ENCODE measurements around the gene TWIST2. TPM values are rescaled to one million over a fixed set of nuclear protein-coding genes. Genes with fewer than 3 reads are reported as not detected.

Gene TWIST2
- total and polyA plus RNA-seq, 7 experiments from 2014 or later, result not detected

- H3K4me3 ChIP-seq (ENCODE audit: low read length), result no peak overlapping the region
- POLR2A ChIA-PET, result no interaction called here
- CTCF ChIA-PET, result no interaction called here
- no peak overlapping the region for H3K27ac ChIP-seq (ENCODE audit: low read depth, low read length)
- H3K36me3 ChIP-seq (ENCODE audit: control insufficient read depth in 2 of 3, insufficient read depth in 3 of 3, low read length in 3 of 3), result no peaks in the 10 kb centered on the region
- DNase-seq (peak in 1 of 9 donors; percentile 8), ATAC-seq (no peak)
- H3K36me3 Mint-ChIP-seq, result no peaks in the 10 kb centered on the region
- H3K27me3 Mint-ChIP-seq, result peaks cover 0 to 12% (median 7%) of the 10 kb centered on the region in 5 donors
- H3K9me3 ChIP-seq (ENCODE audit: control insufficient read depth in 2 of 3, low read length in 3 of 3), result no peaks in the 10 kb centered on the region
- no peaks in the 10 kb centered on the region for H3K4me1 ChIP-seq (ENCODE audit: control insufficient read depth in 2 of 2, insufficient read depth in 2 of 2, low read length in 2 of 2)
- peaks cover 5 to 12% (median 9%) of the 10 kb centered on the region in 7 donors for H3K4me1 Mint-ChIP-seq
- no peaks in the 10 kb centered on the region for H3K9me3 Mint-ChIP-seq
- H3K27ac Mint-ChIP-seq, result no peak overlapping the region
- H3K27me3 ChIP-seq (ENCODE audit: control insufficient read depth in 2 of 2, insufficient read depth in 2 of 2, low read length in 2 of 2), result no peaks in the 10 kb centered on the region
- intact Hi-C loops (cut with micrococcal nuclease), result no loop called here
- H3K4me3 Mint-ChIP-seq, result no peak overlapping the region
These were observed 98.7 kb downstream of the TWIST2 start for GRCh38 chr2:238946318-238947242.

GRCh38 chr2:238947243-238947760 lies 99.4 kb downstream of the TWIST2 start:
- Mint-ChIP-seq H3K36me3 (no peaks in the 10 kb centered on the region), H3K27ac (no peak overlapping the region), H3K4me3 (no peak overlapping the region), H3K27me3 (peaks cover 2 to 12% (median 7%) of the 10 kb centered on the region in 5 donors), H3K4me1 (peaks cover 5 to 12% (median 9%) of the 10 kb centered on the region in 7 donors), H3K9me3 (no peaks in the 10 kb centered on the region)
- Histone ChIP-seq H3K27ac (ENCODE audit: low read depth, low read length) (no peak overlapping the region), H3K4me3 (ENCODE audit: low read length) (no peak overlapping the region), H3K36me3 (ENCODE audit: control insufficient read depth in 2 of 3, insufficient read depth in 3 of 3, low read length in 3 of 3) (no peaks in the 10 kb centered on the region), H3K27me3 (ENCODE audit: control insufficient read depth in 2 of 2, insufficient read depth in 2 of 2, low read length in 2 of 2) (no peaks in the 10 kb centered on the region), H3K9me3 (ENCODE audit: control insufficient read depth in 2 of 3, low read length in 3 of 3) (no peaks in the 10 kb centered on the region), H3K4me1 (ENCODE audit: control insufficient read depth in 2 of 2, insufficient read depth in 2 of 2, low read length in 2 of 2) (no peaks in the 10 kb centered on the region)
- intact Hi-C loops (cut with micrococcal nuclease), result no loop called here
- DNase-seq (peak in 1 of 9 donors; percentile 3), ATAC-seq (no peak)
- CTCF ChIA-PET, result no interaction called here
- POLR2A ChIA-PET, result no interaction called here

GRCh38 chr2:238947920-238948710 lies 100.2 kb downstream of the TWIST2 start:
- peak in 1 of 9 donors; percentile 10 for DNase-seq
- no peaks in the 10 kb centered on the region for H3K36me3 ChIP-seq (ENCODE audit: control insufficient read depth in 2 of 3, insufficient read depth in 3 of 3, low read length in 3 of 3)
- ChIA-PET CTCF (no interaction called here), POLR2A (no interaction called here)
- Mint-ChIP-seq H3K27me3 (peaks cover 4 to 6% (median 5%) of the 10 kb centered on the region in 5 donors), H3K4me1 (peaks cover 5 to 12% (median 9%) of the 10 kb centered on the region in 7 donors), H3K27ac (no peak overlapping the region), H3K36me3 (no peaks in the 10 kb centered on the region), H3K4me3 (no peak overlapping the region), H3K9me3 (no peaks in the 10 kb centered on the region)
- H3K27ac ChIP-seq (ENCODE audit: low read depth, low read length), result no peak overlapping the region
- H3K27me3 ChIP-seq (ENCODE audit: control insufficient read depth in 2 of 2, insufficient read depth in 2 of 2, low read length in 2 of 2), result no peaks in the 10 kb centered on the region
- H3K4me3 ChIP-seq (ENCODE audit: low read length), result no peak overlapping the region
- no peaks in the 10 kb centered on the region for H3K9me3 ChIP-seq (ENCODE audit: control insufficient read depth in 2 of 3, low read length in 3 of 3)
- intact Hi-C loops (cut with micrococcal nuclease), result no loop called here
- ATAC-seq, result peak; percentile 78
- H3K4me1 ChIP-seq (ENCODE audit: control insufficient read depth in 2 of 2, insufficient read depth in 2 of 2, low read length in 2 of 2), result no peaks in the 10 kb centered on the region

- intact Hi-C loops (cut with micrococcal nuclease), result no loop called here
- H3K4me1 Mint-ChIP-seq, result peaks cover 5 to 12% (median 9%) of the 10 kb centered on the region in 7 donors
- H3K4me3 ChIP-seq (ENCODE audit: low read length), result no peak overlapping the region
- DNase-seq (no peak), ATAC-seq (peak; percentile 8)
- POLR2A ChIA-PET, result no interaction called here
- H3K27me3 Mint-ChIP-seq, result peaks cover 3 to 10% (median 4%) of the 10 kb centered on the region in 5 donors
- H3K36me3 Mint-ChIP-seq, result no peaks in the 10 kb centered on the region
- H3K4me3 Mint-ChIP-seq, result no peak overlapping the region
- no peaks in the 10 kb centered on the region for H3K36me3 ChIP-seq (ENCODE audit: control insufficient read depth in 2 of 3, insufficient read depth in 3 of 3, low read length in 3 of 3)
- CTCF ChIA-PET, result no interaction called here
- no peaks in the 10 kb centered on the region for H3K9me3 ChIP-seq (ENCODE audit: control insufficient read depth in 2 of 3, low read length in 3 of 3)
- no peak overlapping the region for H3K27ac Mint-ChIP-seq
- H3K27ac ChIP-seq (ENCODE audit: low read depth, low read length), result no peak overlapping the region
- H3K27me3 ChIP-seq (ENCODE audit: control insufficient read depth in 2 of 2, insufficient read depth in 2 of 2, low read length in 2 of 2), result no peaks in the 10 kb centered on the region
- H3K9me3 Mint-ChIP-seq, result no peaks in the 10 kb centered on the region
- H3K4me1 ChIP-seq (ENCODE audit: control insufficient read depth in 2 of 2, insufficient read depth in 2 of 2, low read length in 2 of 2), result no peaks in the 10 kb centered on the region
These were observed 101.1 kb downstream of the TWIST2 start for GRCh38 chr2:238948765-238949641.

GRCh38 chr2:238949710-238950345 lies 101.9 kb downstream of the TWIST2 start:
- H3K27ac ChIP-seq (ENCODE audit: low read depth, low read length), result no peak overlapping the region
- peaks cover 6 to 14% (median 8%) of the 10 kb centered on the region in 5 donors for H3K27me3 Mint-ChIP-seq
- H3K27me3 ChIP-seq (ENCODE audit: control insufficient read depth in 2 of 2, insufficient read depth in 2 of 2, low read length in 2 of 2), result no peaks in the 10 kb centered on the region
- no peak overlapping the region for H3K27ac Mint-ChIP-seq
- no peaks in the 10 kb centered on the region for H3K4me1 ChIP-seq (ENCODE audit: control insufficient read depth in 2 of 2, insufficient read depth in 2 of 2, low read length in 2 of 2)
- no peaks in the 10 kb centered on the region for H3K9me3 Mint-ChIP-seq
- intact Hi-C loops (cut with micrococcal nuclease), result no loop called here
- no peak for ATAC-seq
- DNase-seq, result no peak
- POLR2A ChIA-PET, result no interaction called here
- H3K4me3 Mint-ChIP-seq, result no peak overlapping the region
- CTCF ChIA-PET, result no interaction called here
- no peaks in the 10 kb centered on the region for H3K36me3 ChIP-seq (ENCODE audit: control insufficient read depth in 2 of 3, insufficient read depth in 3 of 3, low read length in 3 of 3)
- peaks cover 5 to 12% (median 9%) of the 10 kb centered on the region in 7 donors for H3K4me1 Mint-ChIP-seq
- no peaks in the 10 kb centered on the region for H3K9me3 ChIP-seq (ENCODE audit: control insufficient read depth in 2 of 3, low read length in 3 of 3)
- no peak overlapping the region for H3K4me3 ChIP-seq (ENCODE audit: low read length)
- H3K36me3 Mint-ChIP-seq, result no peaks in the 10 kb centered on the region

GRCh38 chr2:238950551-238950950 lies 102.7 kb downstream of the TWIST2 start:
- no peaks in the 10 kb centered on the region for H3K27me3 ChIP-seq (ENCODE audit: control insufficient read depth in 2 of 2, insufficient read depth in 2 of 2, low read length in 2 of 2)
- peaks cover 5 to 12% (median 9%) of the 10 kb centered on the region in 7 donors for H3K4me1 Mint-ChIP-seq

More at GRCh38 chr2:238950551-238950950, 102.7 kb downstream of the TWIST2 start:
- CTCF ChIA-PET, result no interaction called here
- intact Hi-C loops (cut with micrococcal nuclease), result no loop called here
- Histone ChIP-seq H3K4me3 (ENCODE audit: low read length) (no peak overlapping the region), H3K36me3 (ENCODE audit: control insufficient read depth in 2 of 3, insufficient read depth in 3 of 3, low read length in 3 of 3) (no peaks in the 10 kb centered on the region), H3K9me3 (ENCODE audit: control insufficient read depth in 2 of 3, low read length in 3 of 3) (no peaks in the 10 kb centered on the region), H3K27ac (ENCODE audit: low read depth, low read length) (no peak overlapping the region), H3K4me1 (ENCODE audit: control insufficient read depth in 2 of 2, insufficient read depth in 2 of 2, low read length in 2 of 2) (no peaks in the 10 kb centered on the region)
- DNase-seq (no peak), ATAC-seq (no peak)
- no peak overlapping the region for H3K27ac Mint-ChIP-seq
- peaks cover 13 to 18% (median 16%) of the 10 kb centered on the region in 5 donors for H3K27me3 Mint-ChIP-seq
- no peak overlapping the region for H3K4me3 Mint-ChIP-seq
- no peaks in the 10 kb centered on the region for H3K36me3 Mint-ChIP-seq
- POLR2A ChIA-PET, result no interaction called here
- H3K9me3 Mint-ChIP-seq, result no peaks in the 10 kb centered on the region
